Activated CD4-positive, alpha-beta T cell treated with anti-CD3 and anti-CD28 coated beads for 4 hours (primary cell): ENCODE results near the gene NR2F2.

Experiments
- DNase-seq, 2 donors: peaks; one replicate each; pipeline ENCODE4 v3.0.0-alpha.2; 2020

NR2F2 gene

DNA sequence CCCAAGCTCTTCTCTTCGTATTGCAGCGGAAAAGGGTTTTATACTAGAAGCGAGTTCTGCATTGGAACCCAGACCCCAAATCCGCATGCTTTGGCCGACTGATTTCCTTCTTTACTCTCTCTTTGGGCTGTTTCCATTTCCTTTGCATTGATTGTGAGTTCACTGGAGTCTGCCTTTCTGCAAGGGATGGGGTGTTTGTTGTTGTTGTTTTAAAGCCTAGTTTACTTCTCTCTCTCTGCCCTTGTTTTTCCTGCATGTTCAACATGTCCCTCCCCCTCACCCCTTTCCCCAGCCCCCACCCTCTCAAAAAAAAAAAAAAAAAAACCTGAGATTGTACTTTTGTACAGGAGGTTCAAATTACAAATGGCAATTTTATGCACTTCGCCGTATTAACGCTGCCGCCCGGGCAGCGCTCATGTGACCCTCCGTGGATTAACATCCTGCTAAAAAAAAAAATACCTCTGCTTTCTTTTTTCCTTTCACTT is 2.2 kb downstream of the NR2F2 start:
- no peak for DNase-seq

DNA sequence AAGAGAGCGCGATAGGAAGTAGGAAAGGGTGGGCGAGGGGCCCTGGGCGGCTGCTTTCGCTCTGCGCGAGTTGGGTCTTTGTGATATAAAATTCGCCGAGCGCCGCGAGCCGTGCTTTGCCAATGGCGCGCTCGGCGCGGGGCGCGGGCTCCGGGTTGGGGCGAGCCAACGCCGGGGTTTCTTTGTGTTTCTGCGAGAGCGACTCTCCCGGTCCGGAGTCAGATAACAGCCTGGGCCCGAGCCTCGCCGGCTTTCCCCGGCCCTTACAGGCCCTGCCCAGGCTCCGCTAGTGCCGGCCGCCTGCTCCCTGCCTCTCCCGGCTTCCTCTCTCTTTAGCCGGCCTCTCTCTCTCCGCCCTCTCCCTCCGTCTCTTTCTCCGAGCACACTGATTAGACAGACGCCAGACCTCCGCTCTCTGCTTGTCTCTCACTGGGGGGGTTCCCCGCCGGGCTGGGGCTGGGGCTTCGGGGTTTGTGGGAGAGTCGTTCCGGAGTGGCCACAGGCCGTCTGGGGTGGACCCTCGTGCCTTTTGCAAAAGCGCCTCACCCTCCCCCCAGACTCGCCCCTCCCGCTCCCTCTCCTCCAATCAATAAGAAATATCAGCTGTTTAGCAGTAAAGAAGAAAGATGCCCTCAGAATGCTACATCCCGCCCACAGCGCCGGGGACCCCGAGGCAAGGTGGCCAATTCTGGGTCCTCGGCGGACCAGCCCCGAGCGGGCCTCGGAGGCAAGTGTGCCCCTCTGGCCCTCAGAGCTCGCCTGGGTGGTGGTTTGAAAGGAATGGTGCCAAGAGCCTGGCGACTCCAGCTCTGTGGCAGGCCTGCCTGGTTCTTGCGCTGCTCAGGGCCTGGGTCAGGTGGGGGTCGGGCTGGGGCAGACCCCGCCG is 2.9 kb downstream of the NR2F2 start:
- no peak for DNase-seq

GRCh38 chr15:96334017-96334704 is 3.7 kb downstream of the NR2F2 start:
- no peak for DNase-seq

DNA sequence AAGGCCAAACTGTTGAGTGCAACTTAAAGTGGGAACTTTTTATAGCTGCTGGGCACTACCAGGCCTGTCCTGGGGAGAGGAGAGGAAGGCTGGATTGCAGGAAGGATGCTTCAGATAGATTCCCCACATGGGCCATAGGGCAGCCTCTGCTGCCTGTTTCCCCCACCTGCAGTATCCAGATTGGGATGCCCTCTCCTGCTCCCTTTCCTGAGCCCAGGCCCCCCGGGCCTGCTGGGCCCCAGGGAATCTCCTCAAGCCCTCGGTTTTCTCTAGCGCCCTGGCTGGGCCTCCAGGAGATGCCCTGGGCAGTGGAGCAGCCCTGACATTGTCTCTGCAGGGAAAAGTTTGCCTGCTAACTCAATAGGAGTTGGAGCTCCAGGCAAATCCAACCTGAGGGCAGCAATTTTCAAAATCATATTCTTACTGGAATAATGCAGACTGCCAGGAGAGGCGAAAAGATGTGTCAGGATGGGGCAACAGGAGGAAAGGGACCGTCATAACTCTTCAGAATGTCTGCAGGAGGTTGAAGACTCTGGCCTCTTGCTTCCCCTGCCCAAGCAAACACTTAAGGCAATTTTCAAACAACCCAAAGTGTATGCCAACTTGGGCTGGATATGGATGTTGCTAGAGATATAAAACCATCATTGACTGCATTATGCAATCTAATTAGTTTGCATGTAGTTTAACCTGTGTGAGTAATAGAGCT is 4.4 kb downstream of the NR2F2 start:
- DNase-seq: no peak

DNA sequence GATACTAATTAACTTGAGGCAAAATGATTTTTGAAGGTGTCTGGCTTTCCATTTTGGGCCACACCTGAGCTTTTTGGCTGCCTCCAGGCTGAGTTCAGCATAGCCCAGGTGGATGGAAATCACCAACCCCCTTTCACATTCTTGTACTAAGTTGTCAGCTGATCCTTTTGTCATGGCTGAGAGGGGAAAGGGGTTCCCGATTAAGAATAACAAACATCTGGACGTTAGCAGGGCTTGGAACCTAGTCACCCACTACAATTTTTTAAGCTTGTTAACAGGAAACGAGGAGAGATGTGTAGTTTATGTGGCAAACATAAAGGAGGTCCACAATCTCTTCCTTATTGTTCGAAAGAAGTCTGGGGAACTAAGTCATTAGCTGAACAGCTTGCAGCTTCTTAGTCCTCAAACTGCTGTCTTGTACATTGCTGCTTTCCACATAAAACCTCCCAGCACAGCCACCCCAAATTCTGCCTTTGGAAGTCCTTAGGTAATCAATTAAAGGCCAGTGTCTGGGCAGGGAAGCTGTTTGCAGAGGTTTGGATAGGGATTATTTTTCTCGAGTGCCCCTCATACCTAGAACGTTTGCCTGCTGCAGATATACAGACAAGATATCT is 5.0 kb downstream of the NR2F2 start:
- no peak for DNase-seq

DNA sequence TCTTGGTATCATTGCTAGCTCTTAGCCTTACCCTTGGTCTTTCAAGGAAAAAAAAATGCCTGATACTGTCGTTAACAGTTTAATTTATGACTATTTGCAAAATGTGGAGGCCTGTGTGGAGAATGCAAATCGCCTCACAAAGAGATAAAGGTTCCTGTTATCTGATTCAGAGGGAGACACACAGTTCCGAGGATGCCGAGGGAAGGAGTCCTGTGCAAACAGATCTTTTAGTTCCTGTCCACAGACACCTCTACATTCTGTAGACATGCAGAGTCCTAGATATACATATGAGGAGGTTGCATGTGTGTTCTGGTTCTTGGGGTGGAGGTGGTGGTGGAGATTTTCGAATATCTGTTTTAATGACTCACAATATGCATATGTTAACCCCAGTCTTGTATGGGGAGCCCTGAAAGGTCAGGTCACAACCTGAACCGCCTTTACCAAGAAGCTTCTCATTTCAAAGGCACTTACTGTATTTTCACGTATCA is 5.7 kb downstream of the NR2F2 start:
- no peak for DNase-seq

DNA sequence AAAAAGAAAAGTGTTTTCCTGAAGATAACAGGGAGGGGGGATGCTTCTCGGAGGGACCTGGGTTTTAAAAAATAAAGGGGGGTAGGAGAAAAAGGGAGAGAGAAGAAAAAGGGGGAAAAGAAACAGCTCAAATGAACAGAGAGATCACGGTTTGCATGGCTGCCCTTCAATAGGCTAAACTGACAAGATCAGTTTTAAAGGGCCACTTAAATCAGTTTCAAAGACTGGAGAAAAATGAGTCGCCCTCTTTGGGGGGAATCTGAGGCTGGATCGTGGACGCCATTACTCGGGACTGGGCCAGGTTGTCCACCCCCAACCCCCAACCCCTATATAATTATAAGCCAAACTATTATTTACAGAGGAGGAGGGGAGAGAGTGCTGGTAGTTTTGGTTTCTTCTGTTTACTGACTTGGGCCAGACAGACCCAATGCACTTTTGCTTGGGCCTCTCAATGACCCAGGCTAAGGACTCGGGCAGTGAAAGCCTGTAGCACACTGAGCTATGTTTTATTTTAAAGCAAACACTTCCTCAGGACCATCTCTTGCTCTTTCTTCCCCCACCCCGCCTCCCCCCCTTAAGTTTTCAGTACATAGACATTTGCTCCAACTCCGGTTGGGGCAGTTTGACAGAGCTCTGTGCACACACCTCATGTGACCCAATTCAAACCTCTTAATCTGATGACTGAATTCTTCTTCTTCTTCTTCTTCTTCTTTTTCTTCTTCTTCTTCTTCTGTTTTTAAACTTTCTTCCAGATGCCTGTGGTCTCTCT is 6.3 kb downstream of the NR2F2 start:
- no peak for DNase-seq

GRCh38 chr15:96337365-96338023 is 7.0 kb downstream of the NR2F2 start:
- DNase-seq: no peak

DNA sequence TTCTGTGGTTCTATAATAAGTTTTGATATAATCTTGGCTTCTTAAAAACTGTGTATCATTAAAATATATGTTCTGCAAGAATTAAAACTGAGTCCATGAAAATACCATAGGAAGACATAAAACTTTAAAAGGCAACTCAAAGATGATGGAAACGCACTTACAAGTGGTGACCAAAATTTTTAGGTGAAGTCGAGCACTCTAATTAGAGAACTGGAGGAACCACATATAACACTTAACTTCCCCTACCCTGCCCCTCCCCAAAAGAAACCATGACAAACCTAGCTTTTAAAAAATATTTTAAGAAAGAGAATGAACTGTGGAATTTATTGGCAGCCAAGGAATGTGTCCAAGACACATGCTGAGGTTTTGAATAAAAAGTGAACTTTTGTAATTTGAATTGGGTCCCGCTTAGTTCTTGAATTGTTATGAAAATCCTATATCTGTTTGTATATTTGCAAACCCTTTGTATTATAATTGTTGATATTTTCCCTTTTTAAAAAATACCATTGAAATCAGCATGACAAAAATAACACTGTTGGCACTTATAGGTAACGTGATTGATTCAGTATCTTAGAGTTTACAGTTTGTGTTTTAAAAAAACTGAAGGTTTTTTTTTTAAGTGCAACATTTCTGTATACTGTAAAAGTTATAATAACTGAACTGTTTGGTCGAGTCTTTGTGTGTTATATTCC is 7.7 kb downstream of the NR2F2 start:
- DNase-seq: no peak

DNA sequence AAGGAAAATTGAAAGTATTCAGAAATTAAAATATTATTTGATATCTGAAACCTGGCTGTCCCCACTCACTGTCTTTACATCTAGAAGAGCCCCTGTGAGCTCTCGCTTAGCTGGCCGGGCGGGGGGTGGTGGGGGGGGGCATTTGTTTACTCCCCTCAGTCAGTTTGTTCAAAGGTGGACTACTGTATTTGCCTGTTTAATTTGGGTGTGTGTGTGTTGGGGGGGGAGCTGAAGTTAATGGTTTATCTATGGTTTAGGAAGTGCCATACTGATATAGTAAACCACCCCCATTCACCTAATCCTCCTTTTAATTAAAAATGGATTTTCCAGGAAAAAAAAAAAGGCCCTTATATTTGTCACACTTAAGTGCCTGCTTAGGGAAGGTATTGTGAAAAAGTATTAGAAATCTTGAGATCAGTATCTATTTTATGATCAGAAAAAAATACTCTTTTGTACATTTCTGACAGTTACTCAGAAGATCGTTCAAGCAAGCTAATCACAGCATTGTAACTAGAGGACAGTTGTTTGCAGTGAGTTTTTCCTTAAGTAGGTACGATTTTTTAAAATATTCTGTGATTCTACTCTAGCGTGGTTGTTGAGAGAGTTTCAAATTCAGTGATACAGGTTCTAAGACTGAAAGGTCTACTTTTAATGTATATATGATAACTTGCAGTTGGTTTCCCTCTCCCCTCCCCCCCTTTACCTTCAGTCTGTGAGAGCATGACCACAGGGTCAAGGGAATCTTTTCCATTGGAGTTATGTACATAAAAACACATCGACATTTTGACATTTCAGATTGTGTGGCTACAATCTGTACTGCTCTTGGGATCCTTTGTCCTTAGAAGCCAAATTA is 8.5 kb downstream of the NR2F2 start:
- no peak for DNase-seq

- DNase-seq: no peak
These were observed 9.3 kb downstream of the NR2F2 start for GRCh38 chr15:96339619-96340347.

GRCh38 chr15:96340348-96340597 is 9.8 kb downstream of the NR2F2 start:
- DNase-seq: no peak

GRCh38 chr15:96340598-96341512 is 10.4 kb downstream of the NR2F2 start:
- no peak for DNase-seq

- no peak for DNase-seq
These were observed 11.3 kb downstream of the NR2F2 start for GRCh38 chr15:96341513-96342405.

DNA sequence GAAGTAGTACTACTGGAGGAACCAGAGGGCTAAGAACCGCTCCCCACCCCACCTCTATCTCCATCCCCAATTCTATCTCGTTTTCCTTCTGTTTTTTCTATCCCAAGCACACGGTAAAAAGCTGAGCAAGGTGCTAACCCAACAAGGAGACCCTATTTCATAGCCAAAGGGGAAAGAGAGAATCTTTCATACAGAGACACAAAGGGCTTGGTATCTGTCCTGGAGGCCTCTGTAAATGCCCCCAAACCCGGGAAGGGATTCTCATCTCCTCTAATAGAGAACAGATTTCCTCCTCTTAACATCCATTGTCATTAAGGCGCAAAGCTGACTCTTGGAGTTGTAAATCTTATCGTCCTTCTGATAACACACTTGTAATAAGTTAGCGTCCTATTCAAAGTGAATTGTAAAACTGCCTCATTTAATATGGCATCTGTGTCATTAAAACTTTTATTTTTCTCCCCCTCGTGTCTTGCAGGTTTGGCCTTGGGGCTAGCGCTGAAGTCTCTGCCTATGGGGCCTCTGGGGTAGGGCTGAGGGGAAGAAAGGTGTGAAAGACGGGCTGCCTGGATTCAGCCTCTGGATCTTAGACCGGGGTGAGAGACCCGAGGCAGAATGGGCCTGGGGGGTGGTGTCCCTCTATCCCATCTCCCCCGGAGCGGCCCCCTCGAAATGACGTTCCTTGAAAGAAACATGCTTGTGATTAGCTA is 12.1 kb downstream of the NR2F2 start:
- no peak for DNase-seq
